Smooth muscle cell (in vitro differentiated cells): ENCODE results near the gene PRIM2. TPM values are rescaled to one million over a fixed set of nuclear protein-coding genes. Genes with fewer than 3 reads are reported as not detected.
"Not testable (repeated sequence)": the region's sequence is repeated elsewhere in the genome, so short reads cannot be mapped to it uniquely, and the experiment has no call there.

Experiments
- DNase-seq: peaks from one replicate; lab custom pipeline; 2025; ENCODE audit not compliant: unreplicated experiment; lab: John Stamatoyannopoulos, UW
- H2AFZ ChIP-seq: fragments of 200-600 bp; sonication (generic); 2 replicates; pipeline ENCODE4 v1.6.0; 2016; ENCODE audit warnings: antibody characterized with exemption, low read depth, mild to moderate bottlenecking
- H3F3A ChIP-seq: fragments of 200-600 bp; sonication (generic); 2 replicates; pipeline ENCODE4 v1.6.0; 2017; ENCODE audit warnings: antibody characterized with exemption, low read depth
- H3K27ac ChIP-seq: fragments of 200-600 bp; sonication (generic); 2 replicates; pipeline ENCODE4 v1.5.1; 2016; ENCODE audit warnings: low read depth, mild to moderate bottlenecking
- H3K27me3 ChIP-seq: fragments of 200-600 bp; sonication (generic); 2 replicates; pipeline ENCODE4 v1.6.1; 2016; ENCODE audit warnings: low read depth, mild to moderate bottlenecking
- H3K36me3 ChIP-seq: fragments of 200-600 bp; sonication (generic); 2 replicates; pipeline ENCODE4 v1.5.1; 2016; ENCODE audit warnings: low read depth
- H3K4me1 ChIP-seq: fragments of 200-600 bp; sonication (generic); 2 replicates; pipeline ENCODE4 v1.5.1; 2016; ENCODE audit warnings: low read depth
- H3K4me2 ChIP-seq: fragments of 200-600 bp; sonication (generic); 2 replicates; pipeline ENCODE4 v1.6.0; 2016; ENCODE audit warnings: mild to moderate bottlenecking
- H3K4me3 ChIP-seq: fragments of 200-600 bp; sonication (generic); 2 replicates; pipeline ENCODE4 v1.5.1; 2016; ENCODE audit warnings: mild to moderate bottlenecking
- H3K79me2 ChIP-seq: fragments of 200-600 bp; sonication (generic); 2 replicates; pipeline ENCODE4 v1.6.0; 2016; ENCODE audit warnings: low read depth, mild to moderate bottlenecking
- H3K9ac ChIP-seq: fragments of 200-600 bp; sonication (generic); 2 replicates; pipeline ENCODE4 v1.6.0; 2016; ENCODE audit warnings: low read depth
- H3K9me3 ChIP-seq: fragments of 200-600 bp; sonication (generic); replicated peaks from 2 replicates; pipeline ENCODE4 v1.5.1; 2016; ENCODE audit warnings: low read depth
- H4K20me1 ChIP-seq: fragments of 200-600 bp; sonication (generic); 2 replicates; pipeline ENCODE4 v1.6.0; 2016; ENCODE audit warnings: low read depth
- CTCF ChIP-seq: fragments of 200-600 bp; sonication (generic); IDR thresholded peaks from 2 replicates; pipeline ENCODE4 v1.5.1; 2017; ENCODE audit warnings: borderline replicate concordance, mild to moderate bottlenecking, antibody characterized with exemption; ENCODE audit not compliant: insufficient read depth, poor library complexity, severe bottlenecking
- whole genome bisulfite sequencing: methylation state at CpG from one replicate; pipeline ENCODE4 v1.1.7; 2016; ENCODE audit warnings: low lambda C conversion rate; 5-methylcytosine and 5-hydroxymethylcytosine counted together
- polyA plus RNA-seq: library from polyadenylated mRNA; unstranded; fragments of >200 nt; fragmentation: Nextera tagmentation; extraction: Ambion mirVana; gene quantifications from 2 replicates; pipeline ENCODE4 v1.2.1, GENCODE V29; 2016
- total RNA-seq: library from RNA; depleted of rRNA; stranded (reverse); fragments of >200 nt; gene quantifications from 2 replicates; pipeline ENCODE4 v1.2.3, GENCODE V29; 2014

PRIM2 gene
- total and polyA plus RNA-seq, 2 experiments from 2014 or later, result 6.3 to 13.7 TPM

- no peak for TF ChIP-seq CTCF
- Histone ChIP-seq H3K27ac (peak overlapping the region; percentile 16), H3K27me3 (no peaks in the 10 kb centered on the region), H3K36me3 (no peaks in the 10 kb centered on the region), H3K9ac (no peak overlapping the region), H4K20me1 (no peaks in the 10 kb centered on the region), H3F3A (no peaks in the 10 kb centered on the region), H3K9me3 (no peaks in the 10 kb centered on the region), H2AFZ (no peak overlapping the region), H3K4me2 (peak overlapping the region; percentile 2), H3K79me2 (no peaks in the 10 kb centered on the region), H3K4me1 (no peaks in the 10 kb centered on the region), H3K4me3 (no peak overlapping the region)
- whole genome bisulfite sequencing, result 18% methylated on average over 3 of the region's 3 CpGs
- no peak for DNase-seq
Observed at GRCh38 chr6:57305107-57305506, 12.3 kb upstream of the PRIM2 start.

GRCh38 chr6:57305761-57306160 lies 11.7 kb upstream of the PRIM2 start:
- no peak overlapping the region for H3K9ac ChIP-seq
- H3K79me2 ChIP-seq, result no peaks in the 10 kb centered on the region
- no peaks in the 10 kb centered on the region for H3K4me1 ChIP-seq
- no peaks in the 10 kb centered on the region for H4K20me1 ChIP-seq
- DNase-seq, result no peak
- no peaks in the 10 kb centered on the region for H3K27me3 ChIP-seq
- 81% methylated on average over 2 of the region's 2 CpGs for WGBS
- H3K27ac ChIP-seq, result no peak overlapping the region
- H3K4me2 ChIP-seq, result no peak overlapping the region
- H3K9me3 ChIP-seq, result no peaks in the 10 kb centered on the region
- no peaks in the 10 kb centered on the region for H3F3A ChIP-seq
- H3K4me3 ChIP-seq, result no peak overlapping the region
- H2AFZ ChIP-seq, result no peak overlapping the region
- no peak for TF ChIP-seq CTCF
- no peaks in the 10 kb centered on the region for H3K36me3 ChIP-seq

- Histone ChIP-seq H3K4me1 (no peaks in the 10 kb centered on the region), H3K4me3 (no peak overlapping the region), H3K9ac (no peak overlapping the region), H3F3A (no peaks in the 10 kb centered on the region), H2AFZ (no peak overlapping the region), H3K79me2 (no peaks in the 10 kb centered on the region), H3K4me2 (no peak overlapping the region), H3K27ac (no peak overlapping the region), H4K20me1 (no peaks in the 10 kb centered on the region), H3K9me3 (no peaks in the 10 kb centered on the region), H3K27me3 (no peaks in the 10 kb centered on the region), H3K36me3 (no peaks in the 10 kb centered on the region)
- TF ChIP-seq CTCF, result no peak
- DNase-seq, result no peak
- 68% methylated on average over 5 of the region's 5 CpGs for WGBS
Observed at GRCh38 chr6:57306273-57306672, 11.2 kb upstream of the PRIM2 start.

- Histone ChIP-seq H3K27me3 (no peaks in the 10 kb centered on the region), H3K9ac (no peak overlapping the region), H3K79me2 (no peaks in the 10 kb centered on the region), H4K20me1 (no peaks in the 10 kb centered on the region), H3K36me3 (no peaks in the 10 kb centered on the region), H3K4me1 (peaks cover 2% of the 10 kb centered on the region), H3F3A (no peaks in the 10 kb centered on the region), H3K27ac (no peak overlapping the region), H2AFZ (no peak overlapping the region), H3K4me2 (no peak overlapping the region), H3K4me3 (no peak overlapping the region), H3K9me3 (no peaks in the 10 kb centered on the region)
- TF ChIP-seq CTCF, result no peak
- WGBS, result 97% methylated on average over 1 of the region's 1 CpG
- no peak for DNase-seq
Observed at GRCh38 chr6:57307850-57308249, 9.6 kb upstream of the PRIM2 start.

- whole genome bisulfite sequencing, result 94% methylated on average over 3 of the region's 3 CpGs
- not testable (repeated sequence) for H3K4me1 ChIP-seq, H3K79me2 ChIP-seq
Observed at GRCh38 chr6:57308755-57309154, 8.7 kb upstream of the PRIM2 start.

GRCh38 chr6:57310095-57310816 lies 7.2 kb upstream of the PRIM2 start:
- not testable (repeated sequence) for H3K27me3 ChIP-seq, H3K4me1 ChIP-seq
- 94% methylated on average over 21 of the region's 21 CpGs for WGBS

More at GRCh38 chr6:57308755-57309154, 8.7 kb upstream of the PRIM2 start:
- H2AFZ ChIP-seq, H3K4me3 ChIP-seq, H3K4me2 ChIP-seq, H3K27me3 ChIP-seq, H3K36me3 ChIP-seq, H4K20me1 ChIP-seq, H3K9ac ChIP-seq, H3F3A ChIP-seq, DNase-seq, H3K27ac ChIP-seq, H3K9me3 ChIP-seq: not testable (repeated sequence)

More at GRCh38 chr6:57310095-57310816, 7.2 kb upstream of the PRIM2 start:
- H3K4me3 ChIP-seq, H3F3A ChIP-seq, H2AFZ ChIP-seq, H3K27ac ChIP-seq, H3K9ac ChIP-seq, H3K9me3 ChIP-seq, H3K79me2 ChIP-seq, H3K4me2 ChIP-seq, H4K20me1 ChIP-seq, DNase-seq, H3K36me3 ChIP-seq: not testable (repeated sequence)
